ENCODE results near the gene FGF22. TPM values are rescaled to one million over a fixed set of nuclear protein-coding genes. Genes with fewer than 3 reads are reported as not detected.
A peak's percentile ranks its signal among the peaks of the same experiment; 100 is the strongest.

FGF22 gene
- total and polyA plus RNA-seq, 2 of the 8 experiments (the other 6 are each of a cell fraction or from before 2014, with no cell fraction given): 0.44 to 1.7 TPM

DNA sequence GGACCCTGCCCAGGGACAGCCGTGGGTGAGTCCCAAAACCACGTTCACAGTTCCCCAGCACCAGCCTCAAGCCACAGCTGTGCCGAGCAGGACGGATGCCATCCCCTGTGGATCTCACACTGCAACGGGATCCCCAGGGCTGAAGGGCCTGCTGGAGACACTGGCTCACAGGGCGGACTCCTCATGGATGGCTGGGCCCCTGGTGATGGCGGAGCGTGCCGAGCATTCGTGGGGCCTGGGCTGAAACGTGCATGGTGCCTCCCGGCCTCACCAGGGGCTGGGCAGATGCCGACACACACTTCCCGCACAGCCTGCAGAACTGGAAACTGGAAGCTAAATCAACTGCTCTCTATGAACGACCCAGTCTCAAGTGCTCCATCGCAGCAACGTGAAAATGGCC is 13.7 kb downstream of the FGF22 start:
- Histone ChIP-seq H3K9ac (replicated peaks in 1 of 4; ENCODE audit: extremely low read depth in 1 of 4, low read depth in 3 of 4, low read length in 3 of 4) (no peak overlapping the region), H3K4me1 (replicated peaks in 1 of 4; ENCODE audit: control insufficient read depth in 3 of 4, insufficient read depth in 4 of 4, low read length in 3 of 4) (no peaks in the 10 kb centered on the region; a peak in 2 of 7 replicates), H4K91ac (replicated peaks; ENCODE audit: insufficient read length, low read length) (no peak overlapping the region), H2BK15ac (ENCODE audit: low read length) (no peak overlapping the region), H2BK20ac (ENCODE audit: low read length) (no peak overlapping the region), H3K27me3 (replicated peaks in 1 of 4; ENCODE audit: control insufficient read depth in 3 of 4, extremely low read depth in 1 of 4, insufficient read depth in 3 of 4, low read length in 3 of 4) (no peaks in the 10 kb centered on the region), H3K27ac (ENCODE audit: low read depth, low read length) (no peak overlapping the region), H3K4ac (replicated peaks; ENCODE audit: insufficient read length, low read depth, low read length) (no peak overlapping the region), H3K23me2 (ENCODE audit: low read depth, low read length) (no peaks in the 10 kb centered on the region), H2AFZ (ENCODE audit: low read length) (no peak overlapping the region), H3K23ac (ENCODE audit: insufficient read length) (no peak overlapping the region), H3K18ac (ENCODE audit: extremely low read depth, low read length) (no peak overlapping the region), H3K56ac (replicated peaks; ENCODE audit: insufficient read length, low read depth, low read length) (no peak overlapping the region), H2BK120ac (replicated peaks; ENCODE audit: low read depth, low read length) (no peak overlapping the region), H2BK12ac (ENCODE audit: low read depth, low read length) (no peak overlapping the region), H3K4me2 (ENCODE audit: insufficient read depth in 1 of 2, low read depth in 2 of 2, low read length in 2 of 2) (no peak overlapping the region), H3K36me3 (ENCODE audit: control insufficient read depth in 2 of 4, insufficient read depth in 4 of 4, low read length in 3 of 4) (peaks cover 2 to 43% (median 6%) of the 10 kb centered on the region in 4 experiments; a peak in 6 of 8 replicates), H3K14ac (ENCODE audit: insufficient read length) (no peak overlapping the region), H3K79me2 (ENCODE audit: control insufficient read depth in 1 of 2, insufficient read depth in 2 of 2, low read length in 2 of 2) (peaks cover 19 to 62% of the 10 kb centered on the region in 2 experiments), H4K20me1 (replicated peaks in 1 of 2; ENCODE audit: control insufficient read depth in 1 of 2, insufficient read depth in 2 of 2, low read length in 2 of 2) (peaks cover 39 to 43% of the 10 kb centered on the region in 2 experiments), H4K5ac (ENCODE audit: insufficient read length, low read depth, low read length) (no peak overlapping the region), H4K8ac (ENCODE audit: extremely low read depth, insufficient read depth, low read length) (peak overlapping the region; percentile 71), H2AK5ac (ENCODE audit: low read depth, low read length) (no peak overlapping the region), H3K9me3 (ENCODE audit: insufficient read depth in 2 of 2, low read depth in 1 of 2, low read length in 1 of 2) (no peaks in the 10 kb centered on the region), H3K79me1 (ENCODE audit: low read depth, low read length) (peaks cover 18% of the 10 kb centered on the region), H3K4me3 (ENCODE audit: extremely low read depth in 1 of 4, insufficient read depth in 2 of 4, low read depth in 3 of 4, low read length in 4 of 4) (no peak overlapping the region), H2BK5ac (ENCODE audit: low read depth, low read length) (no peak overlapping the region)
- CTCF ChIA-PET (ENCODE audit: partially characterized antibody): no interaction called here
- DNase-seq (ENCODE audit: low read depth in 1 of 2, low spot score in 2 of 2) (no peak), FAIRE-seq (no peak)
- WGBS, 2 experiments (ENCODE audit: extremely low coverage in 1 of 2, insufficient coverage in 1 of 2, insufficient read length in 1 of 2, insufficient replicate concordance in 2 of 2, low coverage in 1 of 2, low lambda C conversion rate in 2 of 2, missing lambda C conversion rate in 1 of 2): 94% methylated on average over 17 of the region's 17 CpGs; no CpG with 5 or more reads in 1 of the 2 experiments
- POLR2A ChIA-PET (ENCODE audit: partially characterized antibody): interaction anchor here (2.0 kb wide), 1 partner anchor 81 kb away, joined by 6 read pairs; the partner anchor contains the start of gene BSG
- TF ChIP-seq POU5F1 (IDR thresholded peaks at IDR 0.05; ENCODE audit: low read depth, low read length) (no peak), BRCA1 (IDR thresholded peaks at IDR 0.05; ENCODE audit: low read depth, low read length) (no peak), TEAD4 (IDR thresholded peaks at IDR 0.05; ENCODE audit: low read depth, low read length) (no peak), EGR1 (IDR thresholded peaks at IDR 0.05; ENCODE audit: borderline replicate concordance, low read depth, low read length) (no peak), PHF8 (conservative IDR thresholded peaks at IDR 0.05; ENCODE audit: low read depth, low read length) (no peak)
